ENCODE results near the gene SETBP1.

Gene SETBP1

GRCh38 chr18:44904768-44905167 lies 224.1 kb downstream of the SETBP1 start:
- peak; percentile 26 for DNase-seq (ENCODE audit: low read depth, low spot score)

GRCh38 chr18:44909191-44909719 lies 228.6 kb downstream of the SETBP1 start:
- no peak overlapping the region for H3K4me3 ChIP-seq (ENCODE audit: low read length)
- DNase-seq (ENCODE audit: low read depth, low spot score) = peak; percentile 22

More at GRCh38 chr18:44904768-44905167, 224.1 kb downstream of the SETBP1 start:
- H3K4me3 ChIP-seq (ENCODE audit: low read length) = no peak overlapping the region

GRCh38 chr18:44911260-44911659 lies 230.6 kb downstream of the SETBP1 start:
- no peak overlapping the region for H3K4me3 ChIP-seq (ENCODE audit: low read length)
- no peak for DNase-seq (ENCODE audit: low read depth, low spot score)

GRCh38 chr18:44911773-44912172 lies 231.1 kb downstream of the SETBP1 start:
- no peak overlapping the region for H3K4me3 ChIP-seq (ENCODE audit: low read length)
- DNase-seq (ENCODE audit: low read depth, low spot score) = no peak

GRCh38 chr18:44912740-44913478 lies 232.2 kb downstream of the SETBP1 start:
- DNase-seq (ENCODE audit: low read depth, low spot score) = no peak
- no peak overlapping the region for H3K4me3 ChIP-seq (ENCODE audit: low read length)

GRCh38 chr18:44914028-44914427 lies 233.3 kb downstream of the SETBP1 start:
- no peak overlapping the region for H3K4me3 ChIP-seq (ENCODE audit: low read length)
- no peak for DNase-seq (ENCODE audit: low read depth, low spot score)

- DNase-seq (ENCODE audit: low read depth, low spot score) = no peak
- no peak overlapping the region for H3K4me3 ChIP-seq (ENCODE audit: low read length)
These were observed 234.5 kb downstream of the SETBP1 start for GRCh38 chr18:44915213-44915612.

GRCh38 chr18:44915661-44916060 lies 235.0 kb downstream of the SETBP1 start:
- no peak for DNase-seq (ENCODE audit: low read depth, low spot score)
- no peak overlapping the region for H3K4me3 ChIP-seq (ENCODE audit: low read length)

- H3K4me3 ChIP-seq (ENCODE audit: low read length) = no peak overlapping the region
- DNase-seq (ENCODE audit: low read depth, low spot score) = no peak
These were observed 235.9 kb downstream of the SETBP1 start for GRCh38 chr18:44916429-44917207.

- H3K4me3 ChIP-seq (ENCODE audit: low read length) = no peak overlapping the region
- no peak for DNase-seq (ENCODE audit: low read depth, low spot score)
These were observed 236.8 kb downstream of the SETBP1 start for GRCh38 chr18:44917216-44918141.

- no peak for DNase-seq (ENCODE audit: low read depth, low spot score)
These were observed 237.4 kb downstream of the SETBP1 start for GRCh38 chr18:44918142-44918476.

GRCh38 chr18:44920441-44920840 lies 239.8 kb downstream of the SETBP1 start:
- DNase-seq (ENCODE audit: low read depth, low spot score) = no peak
- no peak overlapping the region for H3K4me3 ChIP-seq (ENCODE audit: low read length)

More at GRCh38 chr18:44918142-44918476, 237.4 kb downstream of the SETBP1 start:
- H3K4me3 ChIP-seq (ENCODE audit: low read length) = no peak overlapping the region

- no peak for DNase-seq (ENCODE audit: low read depth, low spot score)
These were observed 241.3 kb downstream of the SETBP1 start for GRCh38 chr18:44921974-44922373.

GRCh38 chr18:44922968-44923367 lies 242.3 kb downstream of the SETBP1 start:
- DNase-seq (ENCODE audit: low read depth, low spot score) = no peak
- no peak overlapping the region for H3K4me3 ChIP-seq (ENCODE audit: low read length)

More at GRCh38 chr18:44921974-44922373, 241.3 kb downstream of the SETBP1 start:
- no peak overlapping the region for H3K4me3 ChIP-seq (ENCODE audit: low read length)

GRCh38 chr18:44924785-44925499 lies 244.3 kb downstream of the SETBP1 start:
- no peak overlapping the region for H3K4me3 ChIP-seq (ENCODE audit: low read length)
- DNase-seq (ENCODE audit: low read depth, low spot score) = no peak

GRCh38 chr18:44927127-44927849 lies 246.6 kb downstream of the SETBP1 start:
- H3K4me3 ChIP-seq (ENCODE audit: low read length) = no peak overlapping the region
- DNase-seq (ENCODE audit: low read depth, low spot score) = no peak

GRCh38 chr18:44934901-44935300 lies 254.2 kb downstream of the SETBP1 start:
- DNase-seq (ENCODE audit: low read depth, low spot score) = no peak
- no peak overlapping the region for H3K4me3 ChIP-seq (ENCODE audit: low read length)

- DNase-seq (ENCODE audit: low read depth, low spot score) = no peak
- H3K4me3 ChIP-seq (ENCODE audit: low read length) = no peak overlapping the region
These were observed 254.8 kb downstream of the SETBP1 start for GRCh38 chr18:44935455-44935854.

All from Jurkat, Clone E6-1 (cell line).